Right lobe of liver (tissue), 4 donors: ENCODE measurements around the gene FAM25G.
"Not testable (repeated sequence)": the region's sequence is repeated elsewhere in the genome, so short reads cannot be mapped to it uniquely, and the experiment has no call there.

Experiments
- POLR2A ChIP-seq: fragments of 450-650 bp; IDR thresholded peaks from one replicate; pipeline ENCODE4 v1.6.1; 2017; ENCODE audit warnings: antibody characterized with exemption, mild to moderate bottlenecking
- TF ChIP-seq, protein P1 (sequence below), 4 donors: fragments of 200-600 bp in 3 of 4; fragments of 450-650 bp in 1 of 4; IDR thresholded peaks; one replicate each; pipeline versions ENCODE4 v1.5.1 to v1.8.0; 2016 to 2022; ENCODE audit warnings: antibody characterized with exemption in 4 of 4, mild to moderate bottlenecking in 2 of 4
- donor health status: DM: no; HTN: no; CAD: no.
- donor health status: DM: no; HTN: no; CAD: no.
- donor health status: DM: no; HTN: yes; CAD: no.

DNA sequence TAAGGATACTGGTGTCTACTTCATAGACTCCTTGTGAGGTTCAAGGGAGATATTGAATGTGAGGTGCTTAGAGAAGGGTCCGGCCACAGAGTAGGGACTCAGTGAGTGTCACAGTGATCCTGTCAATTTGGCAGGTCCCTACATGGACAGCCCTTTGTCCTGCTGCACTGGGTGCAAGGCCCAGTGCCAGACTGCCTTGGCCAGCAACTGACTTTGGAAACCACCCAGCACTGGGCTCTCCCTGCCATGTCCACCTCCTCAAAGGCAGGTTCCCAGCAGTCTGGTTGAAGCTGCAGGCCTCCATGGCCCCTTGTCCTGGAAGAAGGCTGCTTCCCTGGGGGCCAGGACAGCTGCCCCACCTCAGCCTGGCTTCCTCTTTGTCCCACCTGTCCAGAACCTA is 9.1 kb downstream of the FAM25G start:
- TF ChIP-seq POLR2A, result not testable (repeated sequence)
- TF ChIP-seq, protein P1, sequence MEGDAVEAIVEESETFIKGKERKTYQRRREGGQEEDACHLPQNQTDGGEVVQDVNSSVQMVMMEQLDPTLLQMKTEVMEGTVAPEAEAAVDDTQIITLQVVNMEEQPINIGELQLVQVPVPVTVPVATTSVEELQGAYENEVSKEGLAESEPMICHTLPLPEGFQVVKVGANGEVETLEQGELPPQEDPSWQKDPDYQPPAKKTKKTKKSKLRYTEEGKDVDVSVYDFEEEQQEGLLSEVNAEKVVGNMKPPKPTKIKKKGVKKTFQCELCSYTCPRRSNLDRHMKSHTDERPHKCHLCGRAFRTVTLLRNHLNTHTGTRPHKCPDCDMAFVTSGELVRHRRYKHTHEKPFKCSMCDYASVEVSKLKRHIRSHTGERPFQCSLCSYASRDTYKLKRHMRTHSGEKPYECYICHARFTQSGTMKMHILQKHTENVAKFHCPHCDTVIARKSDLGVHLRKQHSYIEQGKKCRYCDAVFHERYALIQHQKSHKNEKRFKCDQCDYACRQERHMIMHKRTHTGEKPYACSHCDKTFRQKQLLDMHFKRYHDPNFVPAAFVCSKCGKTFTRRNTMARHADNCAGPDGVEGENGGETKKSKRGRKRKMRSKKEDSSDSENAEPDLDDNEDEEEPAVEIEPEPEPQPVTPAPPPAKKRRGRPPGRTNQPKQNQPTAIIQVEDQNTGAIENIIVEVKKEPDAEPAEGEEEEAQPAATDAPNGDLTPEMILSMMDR (IDR thresholded peaks at IDR 0.05), result not testable (repeated sequence)
